ENCODE measurements around the gene LRRC3.
"Not testable (repeated sequence)": the region's sequence is repeated elsewhere in the genome, so short reads cannot be mapped to it uniquely, and the experiment has no call there.

The LRRC3 gene

GRCh38 chr21:44496564-44497550, 41.5 kb downstream of the LRRC3 start:
- no peak for DNase-seq (ENCODE audit: low read depth)

GRCh38 chr21:44497703-44498126, 42.4 kb downstream of the LRRC3 start:
- DNase-seq (ENCODE audit: low read depth): no peak

GRCh38 chr21:44498280-44499210, 43.2 kb downstream of the LRRC3 start:
- no peak for DNase-seq (ENCODE audit: low read depth)

GRCh38 chr21:44499211-44499560, 43.9 kb downstream of the LRRC3 start:
- DNase-seq (ENCODE audit: low read depth): no peak

- DNase-seq (ENCODE audit: low read depth): no peak
Measured at GRCh38 chr21:44499631-44500030, 44.3 kb downstream of the LRRC3 start.

- no peak for DNase-seq (ENCODE audit: low read depth)
Measured at GRCh38 chr21:44500111-44500510, 44.8 kb downstream of the LRRC3 start.

GRCh38 chr21:44502171-44502958, 47.1 kb downstream of the LRRC3 start:
- no peak for DNase-seq (ENCODE audit: low read depth)

- DNase-seq (ENCODE audit: low read depth): not testable (repeated sequence)
Measured at GRCh38 chr21:44503006-44503889, 47.9 kb downstream of the LRRC3 start.

- DNase-seq (ENCODE audit: low read depth): no peak
Measured at GRCh38 chr21:44503901-44504399, 48.6 kb downstream of the LRRC3 start.

- no peak for DNase-seq (ENCODE audit: low read depth)
Measured at GRCh38 chr21:44505673-44506278, 50.5 kb downstream of the LRRC3 start.

- no peak for DNase-seq (ENCODE audit: low read depth)
Measured at GRCh38 chr21:44506279-44507255, 51.3 kb downstream of the LRRC3 start.

GRCh38 chr21:44507673-44508425, 52.5 kb downstream of the LRRC3 start:
- DNase-seq (ENCODE audit: low read depth): no peak

- DNase-seq (ENCODE audit: low read depth): no peak
Measured at GRCh38 chr21:44508426-44508710, 53.1 kb downstream of the LRRC3 start.

GRCh38 chr21:44508711-44509445, 53.6 kb downstream of the LRRC3 start:
- no peak for DNase-seq (ENCODE audit: low read depth)

GRCh38 chr21:44509539-44509938, 54.2 kb downstream of the LRRC3 start:
- no peak for DNase-seq (ENCODE audit: low read depth)

- DNase-seq (ENCODE audit: low read depth): no peak
Measured at GRCh38 chr21:44510109-44510507, 54.8 kb downstream of the LRRC3 start.

GRCh38 chr21:44510508-44511218, 55.4 kb downstream of the LRRC3 start:
- peak; percentile 73 for DNase-seq (ENCODE audit: low read depth)

All from activated gamma-delta T cell treated with anti-CD3 and anti-CD28 coated beads, Interleukin-2, amount 50 U/mL, for 16 hours (primary cell).